ENCODE results near the gene MAP2K5.

Gene MAP2K5

DNA sequence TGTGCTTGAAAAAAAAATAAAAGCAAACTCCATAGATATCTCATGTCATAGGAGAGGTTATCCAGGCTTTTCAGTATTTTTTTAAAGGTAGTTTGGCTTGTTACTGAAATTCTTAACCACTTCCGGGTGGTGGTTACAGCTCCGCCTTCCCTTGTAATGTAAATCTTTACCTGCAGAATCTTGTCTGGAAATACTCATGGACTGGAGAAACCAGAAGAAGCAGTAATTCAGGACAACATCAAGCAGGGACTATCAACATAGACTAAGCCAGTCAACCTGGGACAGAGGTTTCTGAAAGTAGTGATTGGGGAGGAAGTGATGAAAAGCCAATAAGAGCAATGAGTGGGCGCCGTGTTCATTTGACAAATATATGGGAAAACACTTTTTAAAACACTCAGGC, 203.9 kb downstream of the MAP2K5 start:
- DNase-seq (ENCODE audit: low read depth in 2 of 3, low spot score in 1 of 3), result no peak

DNA sequence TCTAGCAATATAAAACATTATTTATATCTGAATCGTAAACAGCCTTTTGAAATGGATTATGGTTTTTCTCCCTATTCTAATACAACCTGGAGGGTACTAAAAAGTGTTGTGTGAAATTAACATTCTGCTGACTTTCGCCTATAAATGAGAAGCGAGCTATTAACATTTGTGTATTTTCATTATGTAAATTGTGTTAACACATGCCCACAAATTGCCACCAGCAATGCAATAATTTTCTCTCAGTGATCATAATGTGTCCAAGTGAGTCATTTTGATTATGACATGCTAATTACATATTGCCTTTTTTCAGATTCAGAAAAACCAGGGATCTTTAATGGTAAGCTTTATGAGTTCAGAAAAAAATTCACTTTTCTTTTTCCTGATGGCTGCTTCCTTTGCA, 205.4 kb downstream of the MAP2K5 start:
- DNase-seq (ENCODE audit: low read depth in 2 of 3, low spot score in 1 of 3), result no peak

DNA sequence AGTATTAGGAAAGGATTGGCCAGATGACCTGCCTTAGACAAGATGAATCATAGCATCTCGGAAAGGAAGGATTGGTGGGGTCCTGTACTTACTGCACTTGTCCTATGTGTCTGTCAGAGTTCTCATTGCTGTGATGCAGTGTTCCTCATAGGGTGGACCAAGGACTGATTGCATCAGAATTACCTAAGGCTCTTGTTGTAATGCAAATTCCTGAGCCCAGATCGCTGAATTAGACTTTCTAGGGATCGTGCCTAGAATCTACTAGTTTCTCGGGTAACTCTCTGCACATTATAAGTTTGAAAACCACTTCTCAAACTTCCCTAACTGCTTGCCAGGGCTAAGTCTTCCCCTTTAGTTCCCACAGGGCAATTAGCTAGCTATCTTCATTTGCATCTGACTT, 207.9 kb downstream of the MAP2K5 start:
- no peak for DNase-seq (ENCODE audit: low read depth in 2 of 3, low spot score in 1 of 3)

DNA sequence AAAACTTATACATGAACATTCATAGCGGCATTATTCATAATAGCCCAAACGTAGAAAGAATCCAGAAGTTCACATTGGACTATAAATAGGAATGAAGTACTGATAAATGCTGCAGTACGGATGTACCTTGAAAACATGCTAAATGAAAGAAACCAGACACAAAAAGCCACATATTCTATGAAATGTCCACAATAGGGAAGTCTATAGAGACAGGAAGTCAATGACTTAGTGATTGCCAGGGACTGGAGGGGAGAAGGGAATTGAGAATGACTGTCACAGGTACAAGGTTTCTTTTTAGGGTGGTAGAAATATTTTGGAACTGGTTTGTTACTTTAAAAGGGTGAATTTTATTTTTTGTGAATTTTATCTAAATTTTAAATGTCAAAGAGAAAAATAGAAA, 211.4 kb downstream of the MAP2K5 start:
- no peak for DNase-seq (ENCODE audit: low read depth in 2 of 3, low spot score in 1 of 3)

DNA sequence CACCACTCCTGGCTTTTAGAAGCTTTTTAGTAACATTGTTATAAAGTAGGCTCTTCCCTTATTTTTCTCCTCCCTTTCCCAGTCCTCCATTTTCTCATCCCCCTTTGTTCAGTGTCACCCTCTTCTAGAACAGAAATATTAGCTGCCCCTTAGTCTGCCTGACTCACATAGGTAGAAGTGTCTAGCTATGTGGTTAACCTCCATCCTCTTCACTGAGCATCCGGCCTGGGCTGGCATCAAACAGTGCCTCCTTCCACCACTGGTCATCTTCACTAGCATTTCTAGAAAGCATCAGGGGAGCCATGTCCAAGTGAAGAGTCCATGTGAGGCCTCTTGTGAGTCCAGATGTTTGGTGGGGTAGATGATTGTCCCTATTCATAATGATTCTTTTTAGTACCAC, 212.8 kb downstream of the MAP2K5 start:
- DNase-seq (ENCODE audit: low read depth in 2 of 3, low spot score in 1 of 3), result no peak

DNA sequence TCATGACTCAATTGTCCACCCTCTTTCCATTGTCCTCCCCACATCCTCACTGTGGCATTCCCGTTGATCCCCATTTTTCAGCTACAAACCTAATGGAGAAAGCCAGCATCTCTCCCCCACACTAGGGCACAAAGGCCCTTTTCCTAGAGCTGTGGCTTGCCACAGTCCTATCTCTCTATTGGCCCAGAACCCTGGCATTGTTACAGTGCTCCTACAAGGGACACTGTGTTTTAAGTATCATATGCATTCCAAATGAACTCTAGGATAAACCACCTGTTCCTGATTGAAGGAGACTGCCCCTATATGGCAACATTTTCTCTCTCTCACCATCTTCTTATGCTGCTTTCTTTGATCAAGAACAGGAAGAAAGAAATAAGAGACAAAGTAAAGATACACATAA, 213.4 kb downstream of the MAP2K5 start:
- DNase-seq (ENCODE audit: low read depth in 2 of 3, low spot score in 1 of 3), result no peak

DNA sequence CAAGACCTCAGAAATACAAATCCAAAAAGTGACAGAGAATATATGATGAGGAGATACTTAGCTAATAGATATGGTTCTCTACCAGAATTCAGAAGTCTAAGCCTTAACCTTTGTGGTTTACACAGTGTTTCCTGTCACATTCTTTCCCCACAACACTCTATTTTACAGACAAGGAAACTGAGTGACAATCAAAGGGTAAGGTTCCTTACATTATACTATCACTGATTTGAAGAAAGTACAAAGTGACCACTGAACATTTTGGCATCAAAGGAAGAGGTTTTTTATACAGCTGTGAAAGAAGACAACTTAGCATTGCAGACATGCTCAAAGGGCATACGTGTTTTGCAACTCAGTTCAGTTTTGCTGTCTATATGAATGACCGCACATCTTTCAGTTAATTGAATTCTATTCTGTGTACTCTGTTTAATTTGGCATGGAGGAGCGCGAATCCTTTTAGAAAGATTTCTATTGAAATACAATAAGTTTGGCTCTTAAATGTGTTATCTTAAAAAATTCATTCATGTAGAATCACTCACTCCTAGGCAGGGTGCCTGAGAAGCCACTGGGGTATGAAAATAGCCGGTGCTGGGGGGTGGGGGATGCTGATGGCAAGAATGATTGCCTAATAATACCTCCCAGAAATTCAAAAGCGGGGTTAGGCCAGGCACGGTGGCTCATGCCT, 216.3 kb downstream of the MAP2K5 start:
- no peak for DNase-seq (ENCODE audit: low read depth in 2 of 3, low spot score in 1 of 3)

DNA sequence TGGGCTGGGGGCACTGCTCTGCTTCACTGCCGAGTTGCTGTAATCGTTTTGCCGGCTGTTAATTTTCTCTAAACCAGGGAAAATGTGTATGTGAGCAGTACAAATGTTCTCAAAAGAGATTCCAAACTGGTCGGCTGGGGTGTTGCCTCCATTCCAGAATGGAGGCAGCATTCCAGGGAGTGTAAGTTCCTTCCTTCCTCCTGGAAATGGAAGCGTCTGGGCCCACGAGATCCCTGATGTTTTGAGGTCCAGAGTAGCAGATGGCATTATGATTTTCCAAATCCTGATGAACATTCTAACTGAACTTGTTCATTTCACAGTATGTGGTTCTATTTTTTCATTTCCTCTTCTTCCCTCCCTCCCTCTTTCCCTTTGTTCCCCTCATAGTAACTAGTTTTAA, 218.4 kb downstream of the MAP2K5 start:
- DNase-seq (ENCODE audit: low read depth in 2 of 3, low spot score in 1 of 3), result no peak

DNA sequence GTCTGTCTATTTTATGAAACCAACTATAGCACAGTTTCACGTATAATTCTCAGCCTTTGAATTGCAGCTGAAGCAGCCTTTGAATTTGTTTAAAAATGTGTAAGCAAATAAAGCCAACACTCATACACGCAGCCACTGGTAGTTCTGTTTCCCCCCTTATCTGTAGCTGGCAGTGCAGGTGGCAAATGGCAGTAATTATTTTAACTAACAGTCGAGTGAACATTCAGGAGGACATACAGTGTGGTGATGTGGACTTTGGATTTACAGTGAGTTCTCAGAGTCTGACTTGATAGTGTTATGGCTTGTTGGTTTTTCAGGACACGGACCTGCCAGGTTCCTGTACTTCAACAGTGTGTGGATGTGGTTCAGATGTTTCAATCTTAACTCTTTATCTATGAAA, 218.8 kb downstream of the MAP2K5 start:
- DNase-seq (ENCODE audit: low read depth in 2 of 3, low spot score in 1 of 3), result no peak

DNA sequence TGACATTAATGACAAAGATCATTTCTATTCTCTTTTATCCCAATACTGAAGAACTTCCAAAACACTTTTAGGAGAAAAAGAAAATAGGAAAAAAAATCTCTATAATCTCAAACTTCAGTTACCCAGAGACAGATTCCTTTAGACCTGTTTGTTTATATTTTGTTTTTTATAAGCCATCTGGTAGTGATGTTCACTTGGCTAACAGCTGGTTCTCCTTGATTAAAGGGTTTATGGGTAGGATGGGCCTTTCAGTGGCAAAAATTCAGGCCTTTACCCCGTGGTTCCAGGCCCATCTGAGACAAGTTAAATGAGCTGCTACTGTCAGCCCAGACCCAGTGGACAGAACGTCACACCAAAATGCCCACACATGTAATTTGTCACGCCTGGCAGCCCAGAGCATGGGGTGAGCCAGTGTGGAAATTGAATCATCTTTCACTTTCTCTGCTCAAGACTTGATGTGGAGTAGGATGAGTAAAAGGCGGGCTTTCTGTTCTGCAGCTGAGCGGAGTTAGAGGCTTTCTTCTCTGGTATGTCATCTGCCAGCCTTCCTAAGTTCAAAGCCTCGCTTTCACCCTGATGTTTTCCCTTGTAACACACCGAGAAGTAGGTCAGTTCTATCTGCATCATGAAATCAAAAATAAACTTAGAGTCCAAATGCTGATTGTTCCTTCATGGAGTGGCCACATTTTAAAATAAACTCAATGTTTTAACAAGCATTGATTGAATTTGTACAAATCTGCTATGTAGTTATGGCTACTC, 220.3 kb downstream of the MAP2K5 start:
- peak; percentile 51 to 63 (median 55) for DNase-seq (ENCODE audit: low read depth in 2 of 3, low spot score in 1 of 3)

DNA sequence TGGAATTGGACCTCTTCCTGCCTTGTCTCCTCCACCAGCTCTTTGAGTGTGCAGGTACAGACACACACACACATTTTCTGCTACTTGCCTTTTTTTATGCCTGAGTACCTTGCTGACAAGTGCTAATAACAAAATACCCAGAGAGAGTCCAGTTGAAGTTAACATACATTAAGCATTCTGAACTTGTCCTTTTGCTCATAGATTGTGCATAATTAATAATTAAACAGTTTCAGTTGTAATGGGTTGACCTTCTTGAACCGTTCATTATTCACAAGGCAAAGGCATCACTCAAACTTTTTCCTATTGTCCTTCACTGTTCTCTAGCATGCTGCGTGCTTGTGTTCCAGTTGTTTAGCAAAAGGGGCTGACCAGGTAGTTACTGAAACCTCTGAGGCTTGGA, 223.2 kb downstream of the MAP2K5 start:
- DNase-seq (ENCODE audit: low read depth in 2 of 3, low spot score in 1 of 3), result no peak

DNA sequence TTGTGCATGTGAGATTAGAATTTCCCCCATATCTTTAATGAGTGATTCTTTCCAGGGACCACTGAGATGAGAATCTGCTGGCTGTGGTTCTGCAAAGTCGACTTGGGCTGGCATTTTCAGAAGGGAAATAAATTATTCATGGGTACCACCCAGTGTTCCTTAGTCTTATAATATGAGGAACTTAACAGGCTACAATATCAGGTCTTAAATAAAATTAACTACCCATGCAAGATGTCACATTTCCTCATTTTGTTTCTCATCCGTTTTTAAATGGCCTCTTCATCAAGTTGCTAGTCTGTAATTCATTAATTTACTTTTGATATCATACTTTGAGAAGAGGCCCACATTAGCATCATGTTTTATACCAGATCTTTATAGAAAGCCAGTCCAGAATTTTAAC, 224.5 kb downstream of the MAP2K5 start:
- no peak for DNase-seq (ENCODE audit: low read depth in 2 of 3, low spot score in 1 of 3)

DNA sequence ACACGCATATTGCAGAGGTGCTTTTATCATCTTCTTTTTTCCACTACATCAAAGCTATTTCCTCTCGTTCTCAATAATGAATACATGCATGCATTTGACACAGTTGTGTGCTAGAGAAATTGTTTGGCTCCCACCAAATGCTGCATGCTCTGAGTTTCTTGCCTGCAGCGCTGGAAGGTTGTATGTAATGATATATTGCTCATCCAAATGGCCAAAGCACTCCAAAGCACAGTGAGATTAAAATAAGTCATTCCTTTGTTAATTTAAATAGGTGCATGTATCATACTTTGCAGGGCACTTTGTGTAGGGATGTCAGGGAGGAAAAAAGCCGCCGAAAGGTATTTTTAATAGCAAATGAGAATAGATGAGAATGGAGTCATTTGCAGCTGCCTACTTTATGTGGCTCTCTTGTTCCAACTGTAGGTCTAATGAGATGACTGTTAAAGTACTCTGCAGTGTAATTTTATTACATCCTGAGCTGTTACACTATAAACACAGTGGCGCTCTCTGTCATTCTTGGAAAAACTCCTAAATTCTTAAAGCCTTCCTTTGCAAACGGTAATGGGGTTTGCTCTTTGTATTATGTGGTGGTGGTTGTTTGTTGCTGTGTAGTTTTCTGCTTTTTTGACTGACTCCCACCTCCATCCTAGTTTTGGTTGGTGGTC, 225.9 kb downstream of the MAP2K5 start:
- no peak for DNase-seq (ENCODE audit: low read depth in 2 of 3, low spot score in 1 of 3)

DNA sequence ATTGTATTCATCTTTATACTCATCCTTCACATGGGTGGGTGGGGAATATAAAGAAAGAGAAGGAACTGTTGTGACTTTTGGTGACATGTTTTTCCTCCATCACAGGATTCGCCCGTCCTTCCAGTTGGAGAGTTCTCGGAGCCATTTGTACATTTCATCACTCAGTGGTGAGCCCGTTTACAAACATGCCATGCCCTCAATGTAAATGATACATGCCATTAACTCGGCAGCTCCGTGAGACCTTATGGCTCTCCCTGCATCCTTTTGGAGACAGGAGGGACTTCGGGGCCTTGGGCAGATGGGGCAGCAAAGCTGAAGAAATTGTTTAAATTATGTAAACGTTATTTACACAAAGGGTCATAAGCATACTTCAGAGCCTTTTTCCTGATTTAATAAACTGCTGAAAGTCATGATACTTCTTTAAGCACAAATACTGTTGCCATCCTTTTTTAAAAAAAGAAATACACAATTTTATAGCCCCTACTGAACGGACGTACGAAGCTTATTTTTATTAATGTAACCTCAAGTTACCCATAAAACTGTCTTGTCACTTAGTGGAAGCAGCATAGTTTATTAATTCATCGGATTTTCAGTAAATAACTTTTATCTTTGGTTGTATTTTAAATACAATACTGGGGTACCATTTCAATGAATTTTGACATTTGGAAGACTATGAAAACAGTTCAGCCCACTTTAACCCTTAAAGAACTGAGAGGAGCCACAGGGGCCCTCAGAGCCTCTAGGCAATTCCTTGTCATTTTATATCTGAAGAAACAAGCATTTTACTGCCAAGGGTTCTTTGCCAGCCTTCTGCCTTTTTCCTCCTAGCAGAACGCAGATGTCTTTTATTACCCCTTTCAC, 227.2 kb downstream of the MAP2K5 start:
- DNase-seq (ENCODE audit: low read depth in 2 of 3, low spot score in 1 of 3), result no peak

DNA sequence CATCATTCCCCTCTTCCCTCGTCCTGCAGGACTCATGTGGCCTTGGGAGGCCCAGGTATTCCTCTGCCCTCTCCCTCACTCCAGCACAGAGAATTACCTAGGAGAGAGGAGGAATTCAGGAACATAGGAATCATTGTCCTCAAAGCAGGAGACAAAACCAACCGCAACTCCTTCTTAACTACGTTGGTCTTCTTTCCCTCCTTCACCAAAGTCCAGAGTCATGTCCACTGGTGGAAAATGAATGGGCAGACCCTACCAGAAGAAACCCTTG, 227.8 kb downstream of the MAP2K5 start:
- no peak for DNase-seq (ENCODE audit: low read depth in 2 of 3, low spot score in 1 of 3)

DNA sequence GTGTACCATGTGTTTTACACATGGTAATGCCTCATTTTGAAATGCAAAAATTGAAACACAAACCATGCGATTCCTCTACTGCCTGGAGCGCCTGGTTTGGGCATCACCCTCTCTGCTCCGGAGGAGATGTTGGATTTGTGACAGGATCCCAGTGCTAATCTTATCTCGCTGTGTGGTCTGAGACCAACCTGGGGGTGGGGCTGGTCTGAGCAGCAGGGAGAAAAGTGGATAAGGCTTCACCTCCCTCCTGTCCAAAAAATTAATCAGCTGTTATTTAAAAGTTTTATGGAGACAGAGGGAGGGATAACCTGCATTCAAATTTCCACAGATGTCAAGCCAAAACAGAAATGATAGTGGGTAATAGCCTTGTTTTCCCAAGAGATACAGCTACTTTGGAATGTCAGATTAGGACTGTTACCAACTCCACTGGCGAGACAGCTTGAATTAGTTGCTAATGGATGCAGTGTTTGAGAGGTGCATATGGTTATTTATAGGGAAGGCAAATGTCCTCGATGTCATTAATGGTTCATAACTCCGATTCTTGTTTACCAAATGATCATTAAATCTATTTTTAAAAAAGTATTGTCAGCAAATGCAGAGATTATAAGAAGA, 228.8 kb downstream of the MAP2K5 start:
- no peak for DNase-seq (ENCODE audit: low read depth in 2 of 3, low spot score in 1 of 3)

DNA sequence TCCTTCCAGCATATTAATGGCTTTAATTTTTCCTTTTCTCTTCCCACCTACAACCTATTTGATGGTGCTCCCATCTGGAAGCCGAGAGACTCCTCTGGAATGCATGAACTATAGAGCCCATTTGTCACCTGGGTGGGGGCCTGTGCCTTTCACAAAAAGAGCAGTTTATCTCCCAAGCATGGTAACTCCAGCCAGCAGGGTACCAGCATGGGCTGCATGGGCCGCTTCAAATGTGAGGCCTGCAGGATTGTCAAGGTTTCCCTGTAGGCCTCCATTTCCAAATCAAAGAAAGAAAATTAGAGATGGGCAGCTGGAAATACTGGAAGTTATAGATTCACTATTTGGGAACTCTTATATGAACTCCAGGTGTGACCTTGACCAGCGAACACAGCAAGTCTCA, 232.1 kb downstream of the MAP2K5 start:
- no peak for DNase-seq (ENCODE audit: low read depth in 2 of 3, low spot score in 1 of 3)

DNA sequence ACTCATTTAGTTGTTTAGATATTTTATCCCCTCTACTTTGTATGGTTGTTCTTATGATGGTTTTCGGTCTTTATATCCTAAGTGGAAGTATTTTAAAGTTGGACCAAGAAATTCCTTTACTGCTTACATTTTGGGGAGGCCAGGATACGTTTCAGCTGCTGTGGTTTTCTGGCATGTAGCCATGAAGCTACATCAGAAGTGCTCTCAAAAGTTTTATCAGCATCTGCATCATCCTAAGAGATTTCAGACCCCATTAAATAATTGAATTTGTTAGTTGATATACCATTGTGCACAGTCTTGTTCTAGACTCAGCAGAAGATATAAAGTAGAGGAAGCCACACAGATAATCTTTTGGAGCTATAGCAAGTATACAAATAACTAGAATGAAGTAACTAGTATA, 232.7 kb downstream of the MAP2K5 start:
- DNase-seq (ENCODE audit: low read depth in 2 of 3, low spot score in 1 of 3), result no peak

DNA sequence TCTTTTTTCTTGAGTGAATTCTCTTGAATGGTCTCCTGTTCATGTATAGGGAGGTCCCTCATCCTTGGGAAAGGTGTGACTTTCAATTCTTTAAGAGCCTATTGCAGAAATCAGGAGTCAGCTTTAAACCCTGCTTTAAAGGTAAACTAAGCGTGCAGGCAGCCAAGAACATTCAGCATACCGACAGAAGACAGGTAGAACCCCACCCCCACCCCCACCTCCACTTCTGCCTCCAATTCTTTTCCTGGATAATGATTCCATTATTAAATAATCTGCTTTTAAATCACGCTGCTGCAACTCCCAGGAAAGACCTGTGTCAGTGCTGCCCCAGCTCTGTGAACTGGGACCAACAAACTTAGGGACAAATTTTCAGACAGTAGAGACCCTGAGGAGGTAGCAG, 233.5 kb downstream of the MAP2K5 start:
- DNase-seq (ENCODE audit: low read depth in 2 of 3, low spot score in 1 of 3), result no peak

DNA sequence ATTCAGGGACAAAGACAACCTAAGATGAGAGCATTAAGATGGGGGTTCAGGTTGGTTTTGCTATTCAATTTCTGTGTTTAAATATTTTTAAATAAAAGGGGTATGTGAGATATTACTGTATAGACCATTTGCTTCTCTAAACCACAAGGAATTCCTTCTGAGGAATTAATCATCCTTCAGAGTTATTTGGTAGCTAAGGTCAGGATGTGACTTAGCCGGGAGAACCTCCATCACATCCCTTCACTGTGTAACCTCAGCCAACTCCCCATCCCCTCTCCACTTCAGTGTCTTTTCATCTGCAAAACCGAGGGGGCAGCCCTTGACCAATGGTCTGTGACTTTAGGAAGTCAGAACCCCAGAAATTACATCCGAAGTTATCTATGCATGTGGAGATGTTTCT, 234.1 kb downstream of the MAP2K5 start:
- DNase-seq (ENCODE audit: low read depth in 2 of 3, low spot score in 1 of 3), result no peak

DNA sequence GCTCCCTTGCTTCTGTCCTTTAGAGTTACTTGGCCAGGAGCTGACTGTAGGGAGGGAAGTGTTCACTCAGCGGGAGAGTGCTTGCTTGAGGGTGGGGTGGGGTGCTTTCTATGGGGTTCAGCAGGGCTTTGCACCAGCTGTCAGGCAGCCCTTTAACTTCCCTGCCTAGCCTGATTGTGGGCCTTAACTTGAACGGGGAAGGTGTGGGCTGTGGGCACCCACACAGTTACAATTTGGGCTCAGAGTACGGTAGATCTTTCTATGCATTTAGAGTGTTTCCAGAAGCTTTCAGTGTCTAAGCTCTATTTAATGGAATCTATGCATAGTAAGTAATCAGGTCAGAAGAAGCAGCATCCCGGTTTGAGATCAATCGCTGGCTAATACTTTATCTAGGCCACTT, 234.6 kb downstream of the MAP2K5 start:
- DNase-seq (ENCODE audit: low read depth in 2 of 3, low spot score in 1 of 3), result no peak
